ENCODE measurements around the gene FIGNL1. TPM values are rescaled to one million over a fixed set of nuclear protein-coding genes. Genes with fewer than 3 reads are reported as not detected.

Gene FIGNL1
- total RNA-seq, 1 donor: 20.3 TPM

- no peak overlapping the region for H3K4me3 ChIP-seq (ENCODE audit: low read depth, low read length)
- no peak for TF ChIP-seq CTCF (IDR thresholded peaks at IDR 0.05; ENCODE audit: insufficient read depth, low read depth, low read length)
- DNase-seq (ENCODE audit: low read depth): no peak
These were observed 22.3 kb upstream of the FIGNL1 start for GRCh38 chr7:50472427-50472826.

GRCh38 chr7:50471970-50472369 is 21.8 kb upstream of the FIGNL1 start:
- TF ChIP-seq CTCF (IDR thresholded peaks at IDR 0.05; ENCODE audit: insufficient read depth, low read depth, low read length): no peak

GRCh38 chr7:50470250-50471163 is 20.4 kb upstream of the FIGNL1 start:
- no peak for TF ChIP-seq CTCF (IDR thresholded peaks at IDR 0.05; ENCODE audit: insufficient read depth, low read depth, low read length)
- DNase-seq (ENCODE audit: low read depth): no peak

More at GRCh38 chr7:50471970-50472369, 21.8 kb upstream of the FIGNL1 start:
- DNase-seq (ENCODE audit: low read depth): no peak
- H3K4me3 ChIP-seq (ENCODE audit: low read depth, low read length): no peak overlapping the region

GRCh38 chr7:50469181-50469580 is 19.0 kb upstream of the FIGNL1 start:
- H3K4me3 ChIP-seq (ENCODE audit: low read depth, low read length): no peak overlapping the region
- TF ChIP-seq CTCF (IDR thresholded peaks at IDR 0.05; ENCODE audit: insufficient read depth, low read depth, low read length): no peak
- DNase-seq (ENCODE audit: low read depth): no peak

More at GRCh38 chr7:50470250-50471163, 20.4 kb upstream of the FIGNL1 start:
- H3K4me3 ChIP-seq (ENCODE audit: low read depth, low read length): no peak overlapping the region

GRCh38 chr7:50467817-50468610 is 17.9 kb upstream of the FIGNL1 start:
- DNase-seq (ENCODE audit: low read depth): peak; percentile 74
- TF ChIP-seq CTCF (IDR thresholded peaks at IDR 0.05; ENCODE audit: insufficient read depth, low read depth, low read length): peak; percentile 88
- H3K4me3 ChIP-seq (ENCODE audit: low read depth, low read length): no peak overlapping the region

GRCh38 chr7:50466815-50467585 is 16.9 kb upstream of the FIGNL1 start:
- no peak overlapping the region for H3K4me3 ChIP-seq (ENCODE audit: low read depth, low read length)
- no peak for DNase-seq (ENCODE audit: low read depth)
- no peak for TF ChIP-seq CTCF (IDR thresholded peaks at IDR 0.05; ENCODE audit: insufficient read depth, low read depth, low read length)
